GM19025 (cell line): ENCODE data around the gene CAPRIN1.
"Not testable (repeated sequence)": the region's sequence is repeated elsewhere in the genome, so short reads cannot be mapped to it uniquely, and the experiment has no call there.

ENCODE experiments used
- ATAC-seq: cut with Tn5 transposase; IDR thresholded peaks from one replicate; pipeline ENCODE4 v1.9.1; 2021; ENCODE audit warnings: mild to moderate bottlenecking, low read depth, moderate library complexity; ENCODE audit not compliant: unreplicated experiment

CAPRIN1 gene

DNA sequence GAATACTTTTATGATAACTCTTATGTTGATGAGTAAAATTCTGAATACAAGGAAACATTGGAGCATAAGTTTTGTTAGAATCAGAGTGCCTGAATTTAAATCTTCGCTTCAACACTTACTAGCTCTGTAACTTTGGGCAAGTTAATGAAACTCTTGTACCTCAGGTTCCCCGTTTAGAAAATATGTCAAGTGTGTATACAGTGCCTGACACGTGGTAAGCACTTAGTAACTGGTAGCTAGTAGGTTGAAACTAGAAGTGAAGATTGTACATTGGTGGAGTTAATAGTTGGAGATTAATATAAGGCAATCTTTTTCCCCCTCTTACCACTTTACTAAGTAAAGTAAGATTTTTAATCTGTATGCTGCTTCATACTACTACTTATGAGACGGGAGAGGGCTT, 29.1 kb downstream of the CAPRIN1 start:
- ATAC-seq: no peak

DNA sequence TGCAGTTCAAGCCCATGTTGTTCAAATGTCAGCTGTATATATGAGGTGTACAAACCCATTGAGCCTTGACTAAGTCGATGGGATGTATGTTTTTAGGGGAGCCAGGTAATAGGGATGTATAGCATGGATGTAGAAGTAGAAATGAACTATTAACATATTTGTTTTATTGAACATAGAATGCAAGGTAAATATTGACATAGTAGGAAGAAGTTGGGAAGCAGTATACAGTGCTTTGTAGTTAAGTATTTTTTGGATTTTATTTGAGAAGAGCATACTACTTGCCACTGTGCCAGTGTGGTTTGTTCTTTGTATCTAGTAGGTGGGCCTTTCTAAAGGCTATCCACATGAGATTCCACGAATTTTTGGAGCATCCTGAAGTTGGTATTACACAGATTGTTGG, 33.1 kb downstream of the CAPRIN1 start:
- no peak for ATAC-seq

DNA sequence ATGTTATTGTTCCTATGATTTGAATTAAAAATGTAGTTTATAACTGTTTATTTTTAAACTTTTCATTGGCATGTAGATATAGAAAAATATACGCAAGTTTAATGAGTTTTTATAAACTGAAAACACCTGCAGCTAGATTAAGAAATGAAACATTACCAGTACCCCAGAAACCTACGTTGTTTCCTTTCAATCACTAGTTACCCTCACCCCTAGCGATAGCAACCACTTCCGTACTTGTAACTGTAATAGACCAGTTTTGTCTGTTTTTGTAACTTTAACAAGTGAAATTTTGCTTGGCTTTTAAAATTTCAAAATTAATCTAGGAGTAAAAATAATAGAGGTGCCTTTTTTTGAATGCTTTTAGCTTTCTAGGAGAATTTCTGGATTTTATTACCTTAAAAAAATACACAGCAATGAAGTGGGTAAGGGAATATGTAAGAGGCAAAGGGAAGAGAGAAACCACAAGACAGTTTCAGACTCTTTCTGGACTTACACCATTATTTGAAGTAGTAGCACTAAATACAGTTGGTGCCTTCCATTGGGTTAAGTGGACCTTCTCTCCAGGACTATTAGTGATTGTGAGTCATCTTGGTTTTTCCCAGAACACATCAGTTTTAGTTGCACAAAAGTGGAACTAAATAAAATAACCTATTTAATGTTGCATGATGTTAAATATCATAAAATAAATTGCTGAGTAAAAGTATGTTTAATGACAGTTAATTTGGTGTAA, 35.2 kb downstream of the CAPRIN1 start:
- no peak for ATAC-seq

DNA sequence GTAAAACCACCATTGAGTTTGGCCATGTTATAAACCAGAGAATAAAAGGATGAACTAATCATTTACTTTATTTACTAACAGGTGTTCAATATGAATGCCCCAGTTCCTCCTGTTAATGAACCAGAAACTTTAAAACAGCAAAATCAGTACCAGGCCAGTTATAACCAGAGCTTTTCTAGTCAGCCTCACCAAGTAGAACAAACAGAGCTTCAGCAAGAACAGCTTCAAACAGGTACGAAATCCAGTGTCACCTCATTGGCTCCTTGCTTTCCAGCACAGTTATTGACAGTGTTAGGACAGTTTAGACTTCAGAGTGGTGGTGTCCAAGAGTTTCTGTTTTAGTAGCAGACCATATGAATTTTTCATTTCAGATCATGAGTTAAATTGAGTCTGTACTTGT, 40.3 kb downstream of the CAPRIN1 start:
- ATAC-seq: no peak

DNA sequence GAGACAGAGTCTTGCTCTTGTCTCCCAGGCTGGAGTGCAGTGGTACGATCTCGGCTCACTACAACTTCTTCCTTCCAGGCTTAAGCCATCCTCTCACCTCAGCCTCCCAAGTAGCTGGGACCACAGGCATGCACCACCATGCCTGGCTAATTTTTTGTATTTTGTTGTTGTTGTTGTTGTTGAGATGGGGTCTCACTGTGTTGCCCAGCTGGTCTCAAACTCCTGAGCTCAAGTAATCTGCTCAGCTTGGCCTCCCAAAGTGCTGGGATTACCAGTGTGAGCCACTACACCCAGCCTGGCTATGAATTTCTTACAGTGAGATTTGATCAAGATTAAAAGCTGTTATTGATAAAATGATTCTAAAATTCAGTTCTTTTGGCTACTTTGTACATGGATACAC, 43.4 kb downstream of the CAPRIN1 start:
- not testable (repeated sequence) for ATAC-seq

DNA sequence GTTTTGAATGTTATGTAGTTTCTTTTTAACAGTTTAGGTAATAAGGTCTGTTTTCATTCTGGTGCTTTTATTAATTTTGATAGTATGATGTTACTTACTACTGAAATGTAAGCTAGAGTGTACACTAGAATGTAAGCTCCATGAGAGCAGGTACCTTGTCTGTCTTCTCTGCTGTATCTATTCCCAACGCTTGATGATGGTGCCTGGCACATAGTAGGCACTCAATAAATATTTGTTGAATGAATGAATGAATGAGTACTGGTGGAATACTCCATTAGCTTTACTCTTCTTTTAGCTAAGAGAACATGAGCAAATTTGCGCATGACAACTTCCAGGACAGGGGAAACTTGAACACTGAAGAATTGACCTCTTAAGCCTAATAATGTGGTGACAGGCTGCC, 47.3 kb downstream of the CAPRIN1 start:
- no peak for ATAC-seq

DNA sequence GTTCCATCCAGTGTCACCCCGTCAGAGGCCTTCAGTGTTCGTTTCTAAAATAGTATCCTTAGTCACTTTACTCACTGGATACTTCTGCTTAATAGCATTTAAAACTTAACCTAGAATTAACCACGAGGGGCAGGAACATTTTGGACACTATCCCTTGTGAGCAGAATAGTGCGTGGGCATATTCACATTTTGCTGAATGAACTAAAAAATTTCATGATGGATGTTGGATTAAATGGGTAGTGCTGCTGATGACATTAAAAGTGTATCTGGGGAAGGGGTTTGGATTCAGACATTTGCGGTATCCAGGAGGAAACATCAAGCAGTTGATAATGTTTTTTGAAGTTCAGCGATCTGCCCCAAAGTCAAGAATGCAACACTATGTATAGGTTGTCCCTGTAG, 53.1 kb downstream of the CAPRIN1 start:
- ATAC-seq: no peak

DNA sequence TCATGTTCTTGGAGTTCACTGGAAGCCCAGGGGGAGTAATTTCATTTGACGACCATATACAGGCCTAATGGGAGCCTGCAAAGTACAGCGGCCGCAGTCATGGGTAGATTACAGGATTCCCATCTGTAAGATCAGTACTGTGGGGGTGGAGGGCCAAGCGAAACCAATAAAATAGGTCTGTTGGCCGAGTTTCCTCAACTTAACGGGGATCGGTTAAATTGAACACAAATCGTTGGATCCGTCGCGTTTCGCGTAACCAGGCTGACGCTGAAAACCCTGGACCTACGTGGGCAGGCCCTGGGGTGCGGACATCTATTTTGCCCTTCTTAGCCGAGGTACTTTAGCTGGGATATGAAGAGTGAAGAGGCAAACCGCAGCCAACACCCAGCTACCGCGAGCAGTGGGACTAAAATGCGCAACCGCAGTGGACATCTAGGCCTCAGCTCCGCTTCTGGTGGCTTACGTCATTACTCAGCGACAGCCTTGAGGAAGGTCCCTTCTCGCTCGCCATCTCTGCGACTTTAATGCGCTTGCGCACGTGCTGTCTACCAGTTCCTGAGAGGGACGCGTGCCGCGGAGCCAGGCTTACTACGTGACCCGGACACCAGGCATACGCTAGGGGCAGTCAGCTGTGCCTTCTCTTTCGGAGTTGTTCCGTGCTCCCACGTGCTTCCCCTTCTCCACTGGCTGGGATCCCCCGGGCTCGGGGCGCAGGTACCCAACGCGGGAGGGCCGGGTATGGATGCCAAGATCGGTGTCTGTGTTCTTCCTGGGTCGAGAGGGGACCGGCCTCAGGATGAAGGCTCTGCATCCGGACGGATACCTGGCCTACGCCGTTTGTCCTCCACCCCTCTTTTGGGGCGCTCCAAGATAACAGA, 53.8 kb downstream of the CAPRIN1 start, which contains the start of gene NAT10:
Gene NAT10, plus strand, starts transcription at position 551 of the 878 bp plus-strand sequence. CDS start 2,597 bp downstream, outside the sequence.
- ATAC-seq: peak; percentile 89

DNA sequence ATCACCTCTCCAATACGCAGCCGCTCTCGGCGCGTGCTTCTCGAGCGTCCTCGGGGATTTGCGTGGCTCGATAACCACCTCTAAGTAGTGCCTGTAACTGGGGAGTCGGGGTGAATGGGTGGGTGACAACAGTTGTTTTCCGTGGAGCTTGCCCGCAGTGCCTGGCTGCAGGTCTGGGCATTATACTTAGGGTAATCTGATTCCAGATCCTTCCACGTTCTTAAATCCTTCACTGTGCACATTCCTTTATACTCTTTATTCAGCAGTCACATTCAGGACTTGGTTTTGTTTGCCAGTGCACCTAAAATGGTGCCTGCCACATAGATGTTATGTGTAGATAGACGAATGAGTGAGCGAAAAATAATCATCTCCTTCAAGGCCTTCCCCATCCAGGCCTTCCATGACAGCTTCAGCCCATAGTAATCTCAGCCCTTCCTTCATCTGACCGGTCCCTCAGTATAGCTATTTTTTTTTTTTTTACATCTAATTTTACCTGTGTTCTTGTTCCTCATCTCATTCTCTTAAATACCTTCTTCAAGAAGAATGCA, 54.5 kb downstream of the CAPRIN1 start:
- no peak for ATAC-seq

DNA sequence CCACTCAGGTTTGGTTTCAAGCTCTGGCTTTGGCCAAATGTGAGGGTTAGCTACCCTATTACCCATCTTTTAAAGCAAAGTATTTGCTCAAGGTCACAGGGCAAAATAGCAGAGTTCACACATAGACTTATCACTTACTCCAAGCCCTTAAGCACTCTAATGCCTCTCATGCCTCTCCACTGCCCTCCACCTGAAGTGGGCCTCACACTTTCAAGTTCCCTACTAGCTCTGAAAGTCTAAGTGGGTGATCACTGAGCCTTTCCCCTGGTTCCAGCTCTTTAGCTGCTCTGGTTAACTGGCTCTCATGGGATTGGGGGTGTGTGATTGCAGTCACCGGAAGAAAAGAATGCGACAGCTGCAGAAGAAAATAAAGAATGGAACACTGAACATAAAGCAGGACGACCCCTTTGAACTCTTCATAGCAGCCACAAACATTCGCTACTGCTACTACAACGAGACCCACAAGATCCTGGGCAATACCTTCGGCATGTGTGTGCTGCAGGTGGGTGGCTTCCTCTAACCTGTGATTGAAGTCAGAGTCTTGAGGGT, 60.3 kb downstream of the CAPRIN1 start:
- ATAC-seq: no peak

DNA sequence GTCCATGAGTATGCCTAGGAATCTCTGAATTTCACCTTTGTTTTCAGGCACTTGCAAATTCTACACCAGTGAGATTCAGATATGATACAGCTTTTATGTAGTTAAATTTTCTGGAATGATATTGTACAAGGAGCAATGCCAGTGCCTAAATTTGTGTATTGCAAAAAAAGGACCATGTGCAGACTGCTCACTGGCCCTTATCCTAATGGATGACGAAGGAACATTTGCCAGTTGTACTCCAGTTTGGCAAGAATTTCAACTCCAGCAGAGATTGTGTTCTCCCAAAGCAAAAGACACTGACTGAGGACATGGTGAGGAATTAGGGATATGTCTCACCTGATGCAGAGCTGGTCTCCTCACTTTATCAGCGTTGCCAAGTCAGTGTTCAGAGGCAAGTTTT, 62.5 kb downstream of the CAPRIN1 start:
- ATAC-seq: no peak

DNA sequence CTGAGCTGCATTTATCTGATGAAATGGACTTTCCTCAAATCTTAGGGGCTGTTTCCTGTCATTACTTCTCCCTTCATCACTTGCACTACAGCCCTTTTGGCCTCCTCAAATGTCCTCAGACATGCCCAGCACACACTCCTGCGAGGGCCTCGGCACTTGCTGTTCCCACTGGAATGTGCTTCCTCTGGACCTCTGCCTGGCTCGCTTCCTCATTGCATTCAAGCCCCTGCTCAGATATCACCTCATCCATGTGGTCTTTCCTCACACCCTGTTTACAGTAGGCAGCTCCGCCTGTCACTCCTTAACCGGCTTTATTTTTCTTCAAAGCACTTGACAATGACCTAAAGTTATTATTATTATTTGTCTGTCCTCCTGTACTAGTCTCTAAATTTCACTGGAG, 62.9 kb downstream of the CAPRIN1 start:
- ATAC-seq: no peak

DNA sequence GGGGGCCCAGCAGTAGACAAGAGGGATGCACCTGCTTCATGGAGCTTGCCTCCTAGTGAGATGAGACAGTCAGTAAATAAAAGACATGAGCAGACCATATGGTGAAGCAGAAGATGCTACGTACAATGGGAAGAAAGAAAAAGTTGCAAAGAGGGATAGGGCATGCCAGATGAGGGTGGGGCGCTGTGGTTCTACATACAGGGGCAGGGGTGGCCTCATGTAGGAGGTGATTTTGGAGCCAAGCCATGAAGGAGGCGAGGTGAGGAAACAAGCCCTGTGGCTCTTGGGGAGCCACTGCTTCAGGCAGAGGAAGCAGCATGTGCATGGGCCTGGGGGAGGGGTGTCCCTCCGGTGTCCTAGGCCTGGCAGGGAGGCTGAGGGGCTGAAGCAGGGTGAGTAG, 69.1 kb downstream of the CAPRIN1 start:
- ATAC-seq: no peak

DNA sequence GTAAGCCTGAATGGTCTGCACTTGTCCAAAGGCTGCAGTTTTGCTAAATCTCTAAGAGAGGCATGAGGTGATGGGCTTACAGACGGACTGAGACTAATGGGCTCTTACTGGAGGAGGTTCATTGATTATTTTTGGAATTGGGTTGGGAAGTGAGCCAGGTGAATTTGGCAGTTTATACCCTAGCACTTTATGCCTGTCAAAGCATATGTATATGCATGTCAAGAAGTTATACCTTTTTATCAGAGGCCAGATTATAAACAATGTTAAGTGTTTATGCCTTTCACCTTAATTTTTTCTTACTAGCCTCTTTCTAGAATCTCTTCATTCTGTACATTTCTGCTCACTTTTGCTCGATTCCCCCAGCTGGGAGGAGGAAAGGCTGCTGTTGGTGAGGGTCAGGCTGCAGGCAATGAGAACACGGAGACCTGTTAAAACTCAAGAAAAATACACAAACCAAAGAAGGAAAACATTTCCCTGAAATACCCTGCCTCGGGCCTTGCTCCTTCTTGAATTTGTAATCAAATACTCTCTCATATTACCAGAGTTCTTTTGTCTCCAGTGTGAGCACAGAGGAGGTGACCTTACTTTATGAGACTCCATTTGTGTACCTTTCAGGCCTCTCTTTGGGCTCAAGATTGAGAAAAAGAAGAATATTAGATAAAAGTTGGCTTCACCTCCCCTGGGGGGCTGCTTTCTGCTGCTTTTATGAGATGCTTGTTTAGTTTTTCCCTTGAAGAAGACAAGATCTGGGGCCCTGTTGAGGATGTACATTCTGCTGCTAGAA, 73.5 kb downstream of the CAPRIN1 start:
- no peak for ATAC-seq

DNA sequence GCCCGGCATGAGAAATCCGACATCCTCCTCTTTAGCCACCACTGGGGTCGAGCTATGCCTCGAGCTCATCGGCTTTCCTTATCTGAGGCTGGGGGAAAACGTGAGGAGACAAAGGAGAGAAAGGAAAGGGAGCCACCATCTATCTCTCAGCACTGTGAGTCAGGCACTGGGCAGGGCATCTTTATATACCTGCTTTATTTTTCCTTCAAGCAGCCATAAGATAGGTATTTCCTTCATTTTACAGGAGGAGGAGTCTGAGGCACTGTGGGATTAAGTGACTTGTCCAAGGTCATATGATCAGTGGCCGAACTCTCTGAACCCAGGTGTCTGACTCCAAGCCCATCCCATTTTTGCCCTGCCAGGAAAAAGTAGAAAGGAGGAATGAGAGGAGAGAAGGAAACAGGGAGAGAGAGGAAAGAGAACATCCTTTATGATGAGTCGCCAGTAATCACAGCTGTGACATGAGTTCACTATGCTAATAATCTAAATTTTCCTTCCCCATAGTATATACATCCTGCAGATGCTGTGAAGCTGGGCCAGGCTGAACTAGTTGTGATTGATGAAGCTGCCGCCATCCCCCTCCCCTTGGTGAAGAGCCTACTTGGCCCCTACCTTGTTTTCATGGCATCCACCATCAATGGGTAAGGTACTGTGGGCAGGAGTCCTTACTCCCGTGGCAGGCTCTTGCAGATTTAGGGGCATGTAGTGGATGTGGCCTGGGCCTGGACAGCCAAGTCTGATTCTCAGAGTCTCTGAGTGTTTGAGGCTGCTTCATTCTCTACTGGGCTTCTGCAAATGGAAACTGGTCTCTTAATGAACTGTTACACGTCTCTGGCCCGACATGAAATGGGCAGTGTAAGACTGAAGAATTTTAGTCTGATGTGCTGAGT, 75.7 kb downstream of the CAPRIN1 start:
- no peak for ATAC-seq

DNA sequence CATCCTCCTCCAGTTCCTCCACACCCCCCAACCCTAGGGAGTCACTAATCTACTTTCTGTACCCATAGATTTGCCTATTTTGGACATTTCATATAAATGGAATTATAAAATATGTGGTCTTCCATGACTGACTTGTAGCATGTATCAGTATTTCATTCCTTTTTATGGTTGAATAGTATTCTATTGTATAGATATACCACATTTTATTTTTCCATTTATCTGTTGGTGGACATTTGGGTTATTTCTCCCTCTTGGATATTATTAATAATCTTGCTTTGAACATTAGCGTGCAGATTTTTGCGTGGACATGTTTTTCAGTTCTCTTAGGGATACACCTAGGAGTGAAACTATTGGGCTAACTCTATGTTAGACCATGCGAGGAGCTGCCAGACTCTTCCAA, 77.3 kb downstream of the CAPRIN1 start:
- no peak for ATAC-seq

DNA sequence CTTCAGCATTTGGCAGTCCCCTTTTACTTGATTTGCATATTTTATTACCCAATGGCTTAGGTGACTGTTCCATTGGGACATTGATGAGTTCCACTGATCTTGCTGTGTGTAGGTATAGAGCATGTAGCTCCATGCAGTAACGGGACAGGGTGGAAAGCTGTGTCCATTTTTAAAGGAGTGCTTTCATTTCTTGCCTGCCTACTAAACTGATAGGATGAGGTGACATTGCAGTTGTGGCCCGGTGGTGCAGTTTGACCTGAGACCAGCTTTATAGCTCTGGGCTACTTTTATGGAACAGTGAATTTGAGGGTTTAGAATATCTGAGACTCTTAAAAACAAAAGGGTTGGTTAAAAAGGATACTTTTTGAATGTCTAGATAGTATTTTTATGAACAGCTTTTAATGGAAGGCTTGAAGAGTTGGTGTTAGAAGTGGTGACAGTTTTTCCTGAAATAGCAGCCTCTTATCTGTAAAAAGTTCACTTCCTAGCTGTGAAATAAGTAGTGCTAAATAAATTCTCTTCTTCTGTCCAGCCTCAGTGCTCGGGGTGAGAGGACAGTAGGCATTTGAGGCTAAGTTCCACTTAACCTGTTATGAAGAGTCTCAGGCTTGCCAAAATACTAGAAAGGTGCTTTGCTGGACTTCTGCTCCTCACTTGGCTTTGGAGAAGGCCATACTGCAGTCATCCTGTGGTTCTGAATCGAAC, 80.9 kb downstream of the CAPRIN1 start:
- no peak for ATAC-seq

DNA sequence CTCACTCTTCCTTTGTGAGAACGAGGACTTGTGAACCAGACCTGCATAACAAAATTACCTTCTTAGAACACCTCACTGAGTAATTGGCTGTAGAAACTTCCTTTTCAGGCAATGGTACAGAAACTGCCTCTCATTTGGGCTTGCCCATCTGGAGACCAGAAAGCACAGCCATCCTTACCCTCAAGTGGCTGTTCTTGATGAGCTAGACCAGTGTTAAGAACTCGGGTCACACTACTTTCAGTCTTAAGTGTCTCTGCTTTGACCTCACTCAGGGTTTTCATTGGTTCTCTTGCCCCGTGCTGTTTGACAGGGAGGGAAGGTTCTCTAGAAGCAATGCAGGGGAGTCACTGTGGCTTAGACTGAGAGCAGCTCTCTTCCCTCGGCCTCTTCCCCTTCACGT, 83.2 kb downstream of the CAPRIN1 start:
- peak; percentile 38 for ATAC-seq

DNA sequence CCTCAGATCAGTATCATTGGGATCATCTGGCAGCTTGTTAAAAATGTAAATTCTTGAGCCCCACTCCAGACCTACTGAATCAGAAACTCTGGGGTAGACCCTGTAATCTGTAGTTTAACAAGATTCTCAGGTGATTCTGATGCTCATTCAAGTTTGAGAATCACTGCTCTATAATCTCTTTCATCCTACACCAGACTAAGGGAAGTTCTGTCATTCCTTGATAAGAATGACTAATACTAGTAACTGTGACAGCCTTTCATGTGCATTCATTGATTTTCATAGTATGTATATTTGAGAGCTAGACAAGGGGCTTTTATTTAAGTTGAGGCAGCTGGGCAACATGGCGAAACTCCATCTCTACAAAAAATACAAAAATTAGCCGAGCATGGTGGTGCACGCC, 83.9 kb downstream of the CAPRIN1 start:
- no peak for ATAC-seq
